ENCODE data around the gene OPALIN.
A peak's percentile ranks its signal among the peaks of the same experiment; 100 is the strongest.

- TF ChIP-seq CTCF (IDR thresholded peaks at IDR 0.05; ENCODE audit: low read depth, low read length, missing input control) = peak; percentile 83
- TF ChIP-seq HNF4G (IDR thresholded peaks at IDR 0.05) = no peak
- no peak for TF ChIP-seq ATF3 (IDR thresholded peaks at IDR 0.05)
These were observed 37.4 kb upstream of the OPALIN start for GRCh38 chr10:96395931-96396877.
